OCI-LY1 (cell line): Measurements from ENCODE around the gene LIPC.

Experiments used
- CTCF ChIP-seq: fragments of 200-600 bp; sonication (generic), shearing (Covaris generic); IDR thresholded peaks from 2 replicates; pipeline ENCODE4 v1.5.1; 2017; ENCODE audit warnings: mild to moderate bottlenecking, antibody characterized with exemption, low read length, moderate library complexity, mixed read lengths
- EZH2 ChIP-seq: fragments of 200-600 bp; sonication (generic), shearing (Covaris generic); IDR thresholded peaks from 2 replicates; pipeline ENCODE4 v1.8.0; 2017; ENCODE audit warnings: borderline replicate concordance, mixed run types, mild to moderate bottlenecking, antibody characterized with exemption, low read length, moderate library complexity, mixed read lengths

GRCh38 chr15:58441376-58442070 lies 9.7 kb downstream of the LIPC start:
- TF ChIP-seq EZH2 (no peak), CTCF (no peak)
